Prostate gland (tissue), 2 donors: ENCODE data around the gene MLYCD. TPM values are rescaled to one million over a fixed set of nuclear protein-coding genes. Genes with fewer than 3 reads are reported as not detected.

ENCODE experiments used
- DNase-seq: peaks from one replicate; pipeline ENCODE4 v3.0.0-alpha.2; 2019; ENCODE audit warnings: low spot score
- H3K27ac ChIP-seq, 2 donors: fragments of 200-600 bp; sonication (generic); 2 replicates each; pipeline ENCODE4 v1.5.1; 2017 to 2019
- H3K27me3 ChIP-seq: fragments of 200-600 bp; sonication (generic); replicated peaks from 2 replicates; pipeline ENCODE4 v1.5.1; 2019; ENCODE audit not compliant: insufficient read depth
- H3K36me3 ChIP-seq, 2 donors: fragments of 200-600 bp; sonication (generic); 1 replicate in 1 of 2; 2 replicates in 1 of 2; pipeline versions ENCODE4 v1.5.1 to v1.8.1; 2017 to 2019
- H3K4me1 ChIP-seq: fragments of 200-600 bp; sonication (generic); replicated peaks from 2 replicates; pipeline ENCODE4 v1.5.1; 2019
- H3K4me3 ChIP-seq, 2 donors: fragments of 200-600 bp; sonication (generic); 2 replicates each; pipeline ENCODE4 v1.5.1; 2017 to 2019
- H3K9me3 ChIP-seq: fragments of 200-600 bp; sonication (generic); 2 replicates; pipeline ENCODE4 v1.5.1; 2017
- POLR2A ChIP-seq: fragments of 450-650 bp; IDR thresholded peaks from one replicate; pipeline ENCODE4 v1.6.1; 2016; ENCODE audit warnings: antibody characterized with exemption, mild to moderate bottlenecking
- POLR2AphosphoS5 ChIP-seq: sonication (generic); formaldehyde crosslinking; IDR thresholded peaks from one replicate; pipeline ENCODE4 v1.6.1; 2017; ENCODE audit warnings: antibody characterized with exemption
- WGBS: methylation state at CpG from one replicate; pipeline ENCODE4 v1.1.5; 2018; 5-methylcytosine and 5-hydroxymethylcytosine counted together
- intact Hi-C: fragments of 100-400 bp; cut with DNase I; formaldehyde crosslinking; loops from one replicate; pipeline ENCODE4 v1.14.2; 2022
- total RNA-seq, 2 donors: library from RNA; depleted of rRNA; stranded (reverse); fragments of >200 nt; gene quantifications; one replicate each; pipeline ENCODE4 v1.1.0, GENCODE V29; 2016
- TF ChIP-seq, protein P1 (sequence below), 4 experiments: fragments of 200-600 bp in 2 of 4; fragments of 450-650 bp in 2 of 4; sonication (generic) in 2 of 4; IDR thresholded peaks; 1 replicate in 3 of 4; 2 replicates in 1 of 4; pipeline ENCODE4 v1.5.1; 2016 to 2019; ENCODE audit warnings: antibody characterized with exemption in 4 of 4, mild to moderate bottlenecking in 2 of 4, moderate library complexity in 2 of 4

Gene MLYCD
- total RNA-seq, 2 donors from 2014 or later, result 6.5 to 16.7 TPM

DNA sequence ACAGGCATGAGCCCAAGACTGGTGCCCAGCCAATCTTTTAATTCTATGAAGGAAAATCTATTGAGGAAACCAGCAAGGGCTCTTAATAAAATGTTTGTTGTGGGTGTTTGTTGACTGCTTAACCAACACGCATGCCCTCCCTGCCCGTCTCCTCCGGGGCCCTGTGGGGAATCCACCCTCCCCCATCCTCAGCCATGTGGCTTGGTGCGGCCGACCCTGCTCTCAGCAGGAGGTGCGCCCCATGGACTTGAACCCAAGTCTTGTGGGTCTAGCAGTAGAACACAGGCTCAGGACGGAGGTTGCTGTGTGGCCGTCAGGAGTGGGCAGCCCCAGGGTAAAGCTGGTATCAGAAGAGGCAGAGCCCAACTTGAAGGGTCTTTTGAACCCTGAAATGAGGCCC, 45.1 kb upstream of the MLYCD start:
- H3K27me3 ChIP-seq, result no peaks in the 10 kb centered on the region
- no peaks in the 10 kb centered on the region for H3K4me1 ChIP-seq
- no peaks in the 10 kb centered on the region for H3K9me3 ChIP-seq
- intact Hi-C loops, result no loop called here
- H3K27ac ChIP-seq, result no peak overlapping the region
- no peak overlapping the region for H3K4me3 ChIP-seq
- H3K36me3 ChIP-seq, result no peaks in the 10 kb centered on the region
- WGBS, result 88% methylated on average over 8 of the region's 8 CpGs
- DNase-seq, result no peak
- TF ChIP-seq POLR2A, result no peak
- TF ChIP-seq, protein P1, sequence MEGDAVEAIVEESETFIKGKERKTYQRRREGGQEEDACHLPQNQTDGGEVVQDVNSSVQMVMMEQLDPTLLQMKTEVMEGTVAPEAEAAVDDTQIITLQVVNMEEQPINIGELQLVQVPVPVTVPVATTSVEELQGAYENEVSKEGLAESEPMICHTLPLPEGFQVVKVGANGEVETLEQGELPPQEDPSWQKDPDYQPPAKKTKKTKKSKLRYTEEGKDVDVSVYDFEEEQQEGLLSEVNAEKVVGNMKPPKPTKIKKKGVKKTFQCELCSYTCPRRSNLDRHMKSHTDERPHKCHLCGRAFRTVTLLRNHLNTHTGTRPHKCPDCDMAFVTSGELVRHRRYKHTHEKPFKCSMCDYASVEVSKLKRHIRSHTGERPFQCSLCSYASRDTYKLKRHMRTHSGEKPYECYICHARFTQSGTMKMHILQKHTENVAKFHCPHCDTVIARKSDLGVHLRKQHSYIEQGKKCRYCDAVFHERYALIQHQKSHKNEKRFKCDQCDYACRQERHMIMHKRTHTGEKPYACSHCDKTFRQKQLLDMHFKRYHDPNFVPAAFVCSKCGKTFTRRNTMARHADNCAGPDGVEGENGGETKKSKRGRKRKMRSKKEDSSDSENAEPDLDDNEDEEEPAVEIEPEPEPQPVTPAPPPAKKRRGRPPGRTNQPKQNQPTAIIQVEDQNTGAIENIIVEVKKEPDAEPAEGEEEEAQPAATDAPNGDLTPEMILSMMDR (IDR thresholded peaks at IDR 0.05), result no peak
- TF ChIP-seq POLR2AphosphoS5, result no peak

GRCh38 chr16:83854420-83854819, 44.5 kb upstream of the MLYCD start:
- no peak overlapping the region for H3K4me3 ChIP-seq
- no peaks in the 10 kb centered on the region for H3K4me1 ChIP-seq
- WGBS, result 76% methylated on average over 9 of the region's 9 CpGs
- intact Hi-C loops, result no loop called here
- H3K27ac ChIP-seq, result no peak overlapping the region
- no peaks in the 10 kb centered on the region for H3K36me3 ChIP-seq
- TF ChIP-seq, protein P1 (IDR thresholded peaks at IDR 0.05), result no peak
- TF ChIP-seq POLR2A, result no peak
- no peak for TF ChIP-seq POLR2AphosphoS5
- no peaks in the 10 kb centered on the region for H3K27me3 ChIP-seq
- DNase-seq, result no peak
- no peaks in the 10 kb centered on the region for H3K9me3 ChIP-seq

DNA sequence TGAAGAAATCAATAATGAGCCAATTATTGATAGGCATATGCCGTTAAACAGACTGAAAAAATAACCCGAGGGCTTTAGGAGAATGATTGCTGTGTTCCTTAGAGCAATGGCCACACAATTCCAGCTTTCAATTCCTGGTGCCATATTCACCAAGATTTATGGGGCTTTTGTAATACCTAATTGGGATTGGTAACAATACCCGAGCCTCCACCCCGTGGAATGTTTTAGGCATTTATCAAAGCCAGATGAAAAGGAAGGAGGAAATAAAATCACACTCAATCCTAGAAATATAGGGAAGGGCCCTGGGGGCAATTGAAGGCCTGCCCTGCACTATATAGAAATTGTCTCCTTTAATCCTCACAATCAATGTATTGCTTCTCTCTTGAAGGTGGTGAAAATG, 42.1 kb upstream of the MLYCD start:
- H3K4me3 ChIP-seq, result no peak overlapping the region
- 42% methylated on average over 4 of the region's 4 CpGs for WGBS
- intact Hi-C loops, result no loop called here
- no peaks in the 10 kb centered on the region for H3K27me3 ChIP-seq
- no peaks in the 10 kb centered on the region for H3K4me1 ChIP-seq
- H3K36me3 ChIP-seq, result no peaks in the 10 kb centered on the region
- no peak for DNase-seq
- TF ChIP-seq POLR2AphosphoS5 (no peak), POLR2A (no peak)
- TF ChIP-seq, protein P1 (IDR thresholded peaks at IDR 0.05), result no peak
- H3K27ac ChIP-seq, result no peak overlapping the region
- H3K9me3 ChIP-seq, result no peaks in the 10 kb centered on the region

- Histone ChIP-seq H3K27me3 (no peaks in the 10 kb centered on the region), H3K27ac (no peak overlapping the region), H3K9me3 (no peaks in the 10 kb centered on the region), H3K36me3 (no peaks in the 10 kb centered on the region), H3K4me1 (no peaks in the 10 kb centered on the region), H3K4me3 (no peak overlapping the region)
- DNase-seq, result no peak
- intact Hi-C loops, result no loop called here
- 81% methylated on average over 8 of the region's 8 CpGs for WGBS
- TF ChIP-seq, protein P1 (IDR thresholded peaks at IDR 0.05), result no peak
- no peak for TF ChIP-seq POLR2A
- no peak for TF ChIP-seq POLR2AphosphoS5
These were observed 39.6 kb upstream of the MLYCD start for GRCh38 chr16:83859265-83859664.

DNA sequence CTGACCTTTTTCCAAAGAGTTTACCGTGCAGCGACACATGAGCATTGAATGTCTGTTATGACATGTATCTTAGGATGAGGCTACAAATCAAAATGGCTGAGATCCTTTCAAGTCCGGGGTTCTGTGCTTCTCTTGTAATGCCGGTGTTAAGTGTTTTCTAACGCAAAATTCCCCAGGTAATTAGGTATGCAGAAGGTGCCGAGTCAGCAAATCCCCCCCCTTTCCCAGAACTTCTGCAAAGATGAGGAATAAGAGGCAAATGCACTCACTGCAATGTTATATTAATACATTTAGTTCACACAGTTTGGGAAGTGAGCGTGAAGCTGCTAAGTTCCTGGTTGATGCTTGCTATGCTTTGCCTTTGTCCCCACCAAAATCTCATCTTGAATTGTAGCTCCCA, 36.3 kb upstream of the MLYCD start:
- WGBS, result 53% methylated on average over 7 of the region's 7 CpGs
- TF ChIP-seq POLR2A, result no peak
- no peak for TF ChIP-seq POLR2AphosphoS5
- H3K27ac ChIP-seq, result no peak overlapping the region
- intact Hi-C loops, result no loop called here
- no peak overlapping the region for H3K4me3 ChIP-seq
- no peaks in the 10 kb centered on the region for H3K9me3 ChIP-seq
- DNase-seq, result no peak
- no peaks in the 10 kb centered on the region for H3K27me3 ChIP-seq
- no peaks in the 10 kb centered on the region for H3K4me1 ChIP-seq
- H3K36me3 ChIP-seq, result no peaks in the 10 kb centered on the region
